HG03045 (cell line): ENCODE results near the gene NLRP1.

ENCODE experiments used
- ATAC-seq: cut with Tn5 transposase; IDR thresholded peaks from one replicate; pipeline ENCODE4 v1.9.1; 2021; ENCODE audit warnings: mild to moderate bottlenecking, moderate library complexity; ENCODE audit not compliant: unreplicated experiment

The NLRP1 gene

DNA sequence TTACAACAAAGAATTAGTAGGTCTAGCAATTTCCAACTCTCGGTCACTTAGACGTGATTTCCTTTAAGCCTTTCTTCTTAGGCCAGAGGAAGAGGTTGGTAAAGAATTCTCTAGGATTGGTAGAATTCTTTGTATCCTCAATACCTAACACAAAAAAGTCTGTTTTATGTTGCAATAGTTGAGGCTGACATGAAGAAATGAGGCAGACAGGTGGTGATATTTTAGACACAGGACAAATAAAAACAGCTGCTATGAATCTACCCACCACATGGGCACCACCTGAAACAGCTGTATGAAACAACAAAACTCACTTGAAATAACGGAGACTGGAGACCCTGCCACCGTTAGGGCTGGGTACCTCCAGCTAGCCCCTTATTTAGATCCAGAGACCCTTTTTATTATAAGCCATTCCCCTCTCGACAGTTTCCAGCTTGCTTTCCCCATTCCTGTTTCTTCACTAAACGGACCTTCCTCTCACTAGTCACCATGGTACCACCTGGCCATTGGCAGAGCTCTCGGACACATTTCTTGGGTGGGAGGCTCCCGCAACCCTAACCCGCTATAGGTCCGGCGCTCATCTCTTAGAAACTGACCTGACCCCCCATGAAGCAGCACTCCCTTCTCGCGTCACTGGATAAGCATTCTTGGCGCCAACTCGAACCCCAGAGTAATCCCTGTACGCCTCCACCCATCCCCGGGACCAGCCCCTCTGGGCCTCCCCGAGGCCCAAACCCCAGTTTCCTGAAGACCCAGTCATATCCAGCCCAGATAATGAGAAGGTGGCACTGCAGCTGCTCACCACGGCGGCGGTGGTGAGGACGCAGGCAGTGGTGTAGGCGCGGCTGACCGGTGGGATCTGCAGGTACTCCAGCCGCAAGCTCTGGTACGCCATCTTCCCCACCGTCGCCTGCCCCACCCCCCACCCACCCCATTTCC, 98.8 kb downstream of the NLRP1 start, which contains the start of gene DERL2:
Gene DERL2 (minus strand): TSS at position 909 of the 936 bp plus-strand sequence. CDS start 17 bp downstream, at position 892.
- ATAC-seq, result peak; percentile 26

DNA sequence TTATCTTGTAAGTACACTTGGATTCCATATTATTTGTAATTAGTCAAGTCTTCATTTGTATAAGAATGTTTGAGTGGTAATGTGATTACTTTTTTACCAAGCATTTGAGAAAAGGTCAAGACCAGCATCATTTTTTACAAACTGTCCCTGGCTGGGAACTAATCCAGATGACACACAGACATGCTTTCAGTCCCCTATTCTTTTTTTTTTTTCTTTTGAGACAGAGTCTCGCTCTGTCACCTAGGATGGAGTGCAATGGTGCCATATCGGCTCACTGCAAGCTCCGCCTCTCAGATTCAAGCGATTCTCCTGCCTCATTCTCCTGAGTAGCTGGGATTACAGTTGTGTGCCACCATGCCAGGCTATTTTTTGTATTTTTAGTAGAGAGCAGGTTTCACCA, 102.9 kb downstream of the NLRP1 start:
- ATAC-seq, result no peak

GRCh38 chr17:5480962-5481361, 103.3 kb downstream of the NLRP1 start:
- no peak for ATAC-seq

- ATAC-seq, result no peak
Observed at GRCh38 chr17:5478992-5479391, 105.3 kb downstream of the NLRP1 start.

DNA sequence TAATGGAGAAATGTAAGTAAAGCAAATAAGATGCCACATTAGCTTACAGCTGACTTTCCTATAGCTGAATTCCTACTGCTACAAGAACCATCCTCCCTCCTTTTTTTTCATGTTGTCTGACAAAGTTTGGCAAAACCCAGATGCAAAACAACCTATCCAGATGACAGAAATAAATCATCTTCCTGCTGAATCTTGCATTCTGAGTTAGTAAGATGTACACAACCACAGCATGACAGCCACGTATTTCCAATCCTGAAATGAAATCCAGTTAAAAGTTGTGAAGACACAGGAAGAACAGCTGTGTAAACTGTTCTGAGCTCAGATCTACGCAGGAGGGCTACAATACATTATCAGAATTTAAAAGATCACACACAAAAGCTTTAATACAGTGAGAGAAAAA, 110.4 kb downstream of the NLRP1 start:
- ATAC-seq, result no peak

GRCh38 chr17:5472511-5472910, 111.8 kb downstream of the NLRP1 start:
- ATAC-seq, result no peak

GRCh38 chr17:5468075-5468473, 116.2 kb downstream of the NLRP1 start:
- ATAC-seq, result peak; percentile 32

- ATAC-seq, result no peak
Observed at GRCh38 chr17:5467416-5467815, 116.9 kb downstream of the NLRP1 start.

DNA sequence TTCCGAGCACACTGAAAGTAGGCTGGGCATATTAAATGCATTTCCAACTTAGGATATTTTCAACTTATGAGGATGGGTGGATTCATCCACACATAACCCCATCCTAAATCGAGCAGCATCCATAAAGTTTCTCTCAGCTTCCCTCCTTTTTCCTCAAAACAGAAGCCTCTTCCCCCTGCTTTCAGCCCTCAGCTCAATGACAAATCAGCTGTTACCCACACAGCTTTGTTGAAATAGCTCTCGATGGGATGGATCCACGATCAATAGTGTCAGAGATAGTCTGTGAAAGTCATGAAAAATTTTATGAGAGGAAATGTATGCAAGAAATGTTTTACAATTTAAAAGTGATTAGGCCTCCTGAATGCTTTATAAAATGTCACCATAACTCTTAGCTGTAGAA, 118.0 kb downstream of the NLRP1 start:
- no peak for ATAC-seq

GRCh38 chr17:5464717-5465507, 119.4 kb downstream of the NLRP1 start:
- ATAC-seq, result no peak
